Posterior vena cava (tissue), 2 donors: ENCODE results near the gene CACNA2D3. TPM values are rescaled to one million over a fixed set of nuclear protein-coding genes. Genes with fewer than 3 reads are reported as not detected.

Source experiments
- DNase-seq: peaks from one replicate; pipeline ENCODE4 v3.0.0-alpha.2; 2020; ENCODE audit warnings: low spot score
- intact Hi-C, 2 donors: fragments of 100-400 bp; cut with DNase I; formaldehyde crosslinking; loops; one replicate each; pipeline versions ENCODE4 v1.14.1 to v1.14.2; 2022 to 2023
- total RNA-seq, 2 donors: library from RNA; stranded (reverse); fragmentation: NEBNext Ultra II Directional; extraction: Animal tissue kit (Norgen Biotek cat#: 25700); gene quantifications; one replicate each; pipeline ENCODE4 v1.2.1, GENCODE V29; 2021
- donor health status: DM: yes; HTN: yes; CAD: no.
- donor health status: DM: yes; HTN: yes; CAD: no.

CACNA2D3 gene
- total RNA-seq, 2 donors from 2014 or later, result 2.0 to 4.0 TPM

- intact Hi-C loops, result no loop called here
- DNase-seq, result no peak
These were observed 79.7 kb downstream of the CACNA2D3 start for GRCh38 chr3:54202054-54202453.

- intact Hi-C loops, result no loop called here
- no peak for DNase-seq
These were observed 80.4 kb downstream of the CACNA2D3 start for GRCh38 chr3:54202651-54203248.

- DNase-seq, result no peak
- intact Hi-C loops, result no loop called here
These were observed 84.5 kb downstream of the CACNA2D3 start for GRCh38 chr3:54206874-54207273.

- no peak for DNase-seq
- intact Hi-C loops, result no loop called here
These were observed 88.7 kb downstream of the CACNA2D3 start for GRCh38 chr3:54211097-54211496.

- no peak for DNase-seq
- intact Hi-C loops, result no loop called here
These were observed 90.4 kb downstream of the CACNA2D3 start for GRCh38 chr3:54212723-54213122.

- intact Hi-C loops, result no loop called here
- no peak for DNase-seq
These were observed 91.6 kb downstream of the CACNA2D3 start for GRCh38 chr3:54213907-54214306.

- intact Hi-C loops, result no loop called here
- no peak for DNase-seq
These were observed 92.5 kb downstream of the CACNA2D3 start for GRCh38 chr3:54214845-54215244.

GRCh38 chr3:54215521-54215920 lies 93.2 kb downstream of the CACNA2D3 start:
- intact Hi-C loops, result no loop called here
- no peak for DNase-seq

- intact Hi-C loops, result no loop called here
- DNase-seq, result no peak
These were observed 95.5 kb downstream of the CACNA2D3 start for GRCh38 chr3:54217828-54218227.

GRCh38 chr3:54222316-54222715 lies 100.0 kb downstream of the CACNA2D3 start:
- intact Hi-C loops, result no loop called here

GRCh38 chr3:54223063-54223462 lies 100.7 kb downstream of the CACNA2D3 start:
- no peak for DNase-seq
- intact Hi-C loops, result no loop called here

More at GRCh38 chr3:54222316-54222715, 100.0 kb downstream of the CACNA2D3 start:
- DNase-seq, result no peak

- intact Hi-C loops, result no loop called here
These were observed 103.6 kb downstream of the CACNA2D3 start for GRCh38 chr3:54225841-54226528.

GRCh38 chr3:54228806-54229205 lies 106.5 kb downstream of the CACNA2D3 start:
- no peak for DNase-seq
- intact Hi-C loops, result no loop called here

More at GRCh38 chr3:54225841-54226528, 103.6 kb downstream of the CACNA2D3 start:
- no peak for DNase-seq

- intact Hi-C loops, result no loop called here
- no peak for DNase-seq
These were observed 110.3 kb downstream of the CACNA2D3 start for GRCh38 chr3:54232618-54233017.

- no peak for DNase-seq
- intact Hi-C loops, result no loop called here
These were observed 113.6 kb downstream of the CACNA2D3 start for GRCh38 chr3:54235998-54236397.

- intact Hi-C loops, result no loop called here
- no peak for DNase-seq
These were observed 114.8 kb downstream of the CACNA2D3 start for GRCh38 chr3:54237109-54237508.

GRCh38 chr3:54237788-54238502 lies 115.6 kb downstream of the CACNA2D3 start:
- no peak for DNase-seq
- intact Hi-C loops, result no loop called here

GRCh38 chr3:54240309-54240708 lies 118.0 kb downstream of the CACNA2D3 start:
- intact Hi-C loops, result no loop called here
- no peak for DNase-seq

- intact Hi-C loops, result no loop called here
- DNase-seq, result no peak
These were observed 120.9 kb downstream of the CACNA2D3 start for GRCh38 chr3:54243056-54243931.
